Stimulated activated CD4-positive, alpha-beta T cell treated with anti-CD3 and anti-CD28 coated beads, TNF-alpha, amount 100 ng/mL, for 24 hours (primary cell): ENCODE results near the gene KLHDC8A.
A peak's percentile ranks its signal among the peaks of the same experiment; 100 is the strongest.
"Not testable (repeated sequence)": the region's sequence is repeated elsewhere in the genome, so short reads cannot be mapped to it uniquely, and the experiment has no call there.

Experiments
- DNase-seq, 3 experiments: peaks; one replicate each; pipeline ENCODE4 v3.0.0-alpha.2; 2020; ENCODE audit warnings: low read depth in 3 of 3

The KLHDC8A gene

GRCh38 chr1:205371871-205372660 is 15.3 kb upstream of the KLHDC8A start:
- no peak for DNase-seq

- DNase-seq: no peak
Measured at GRCh38 chr1:205370780-205371179, 14.1 kb upstream of the KLHDC8A start.

GRCh38 chr1:205369701-205370123 is 13.0 kb upstream of the KLHDC8A start:
- no peak for DNase-seq

- DNase-seq: no peak
Measured at GRCh38 chr1:205368478-205368877, 11.8 kb upstream of the KLHDC8A start.

GRCh38 chr1:205365945-205366463 is 9.3 kb upstream of the KLHDC8A start:
- DNase-seq: no peak

GRCh38 chr1:205365086-205365485 is 8.4 kb upstream of the KLHDC8A start:
- not testable (repeated sequence) for DNase-seq

- no peak for DNase-seq
Measured at GRCh38 chr1:205360891-205361290, 4.2 kb upstream of the KLHDC8A start.

GRCh38 chr1:205359771-205360565 is 3.2 kb upstream of the KLHDC8A start:
- DNase-seq: no peak

- no peak for DNase-seq
Measured at GRCh38 chr1:205358579-205358978, 1.9 kb upstream of the KLHDC8A start.

- DNase-seq: no peak
Measured at GRCh38 chr1:205357567-205357966, 845 bp upstream of the KLHDC8A start.

- no peak for DNase-seq
Measured at GRCh38 chr1:205355075-205355453, 1.7 kb downstream of the KLHDC8A start.

- peak; percentile 28 to 42 (median 40) for DNase-seq
Measured at GRCh38 chr1:205354259-205355074, 2.3 kb downstream of the KLHDC8A start.

GRCh38 chr1:205353612-205354011 is 3.1 kb downstream of the KLHDC8A start:
- no peak for DNase-seq

- DNase-seq: no peak
Measured at GRCh38 chr1:205353191-205353590, 3.5 kb downstream of the KLHDC8A start.

- no peak for DNase-seq
Measured at GRCh38 chr1:205351984-205352713, 4.6 kb downstream of the KLHDC8A start.

GRCh38 chr1:205350691-205351141 is 6.0 kb downstream of the KLHDC8A start:
- DNase-seq: no peak

- no peak for DNase-seq
Measured at GRCh38 chr1:205350124-205350523, 6.6 kb downstream of the KLHDC8A start.

- no peak for DNase-seq
Measured at GRCh38 chr1:205348554-205349487, 7.9 kb downstream of the KLHDC8A start.

GRCh38 chr1:205346956-205347574 is 9.7 kb downstream of the KLHDC8A start:
- no peak for DNase-seq

- DNase-seq: no peak
Measured at GRCh38 chr1:205345761-205346160, 11.0 kb downstream of the KLHDC8A start.
